Glutamatergic neuron (in vitro differentiated cells): ENCODE results near the gene KIF25. TPM values are rescaled to one million over a fixed set of nuclear protein-coding genes. Genes with fewer than 3 reads are reported as not detected.

Source experiments
- DNase-seq: peaks from one replicate; pipeline ENCODE4 v3.0.0; 2022
- H3K27ac Mint-ChIP-seq: one replicate; pipeline ENCODE4 v1.8.0; 2020; ENCODE audit warnings: mild to moderate bottlenecking, mixed read lengths, inconsistent platforms; ENCODE audit not compliant: unreplicated experiment
- H3K27me3 Mint-ChIP-seq: one replicate; pipeline ENCODE4 v1.8.0; 2020; ENCODE audit warnings: mild to moderate bottlenecking, moderate library complexity, mixed read lengths, inconsistent platforms; ENCODE audit not compliant: unreplicated experiment
- H3K36me3 Mint-ChIP-seq: one replicate; pipeline ENCODE4 v1.8.0; 2020; ENCODE audit warnings: mild to moderate bottlenecking, mixed read lengths, inconsistent platforms; ENCODE audit not compliant: unreplicated experiment
- H3K4me1 Mint-ChIP-seq: one replicate; pipeline ENCODE4 v1.8.0; 2020; ENCODE audit warnings: mild to moderate bottlenecking, low read depth, mixed read lengths, inconsistent platforms; ENCODE audit not compliant: unreplicated experiment
- H3K4me3 Mint-ChIP-seq: one replicate; pipeline ENCODE4 v1.8.0; 2020; ENCODE audit warnings: mild to moderate bottlenecking, mixed read lengths, inconsistent platforms; ENCODE audit not compliant: unreplicated experiment
- H3K9me3 Mint-ChIP-seq: one replicate; pipeline ENCODE4 v1.8.0; 2020; ENCODE audit warnings: mild to moderate bottlenecking, moderate library complexity, mixed read lengths, inconsistent platforms; ENCODE audit not compliant: unreplicated experiment
- CTCF ChIP-seq: fragments of 200-600 bp; sonication (generic); IDR thresholded peaks from one replicate; pipeline ENCODE4 v1.5.0; 2021; ENCODE audit not compliant: partially characterized antibody, unreplicated experiment
- total RNA-seq: library from RNA; stranded (reverse); fragmentation: NEBNext Ultra II Directional; extraction: Animal tissue kit (Norgen Biotek cat#: 25700); gene quantifications from one replicate; pipeline ENCODE4 v1.2.1, GENCODE V29; 2021; ENCODE audit not compliant: unreplicated experiment

The KIF25 gene
- total RNA-seq, 1 donor from 2014 or later, result not detected

GRCh38 chr6:167957626-167958025 lies 39.8 kb upstream of the KIF25 start:
- peaks cover 6% of the 10 kb centered on the region for H3K9me3 Mint-ChIP-seq
- DNase-seq, result no peak
- H3K27me3 Mint-ChIP-seq, result peaks cover 6% of the 10 kb centered on the region
- H3K4me3 Mint-ChIP-seq, result no peak overlapping the region
- H3K4me1 Mint-ChIP-seq, result peaks cover 19% of the 10 kb centered on the region
- H3K36me3 Mint-ChIP-seq, result no peaks in the 10 kb centered on the region
- TF ChIP-seq CTCF, result no peak
- no peak overlapping the region for H3K27ac Mint-ChIP-seq

GRCh38 chr6:167960579-167960978 lies 36.9 kb upstream of the KIF25 start:
- Mint-ChIP-seq H3K27ac (no peak overlapping the region), H3K9me3 (peaks cover 11% of the 10 kb centered on the region), H3K36me3 (no peaks in the 10 kb centered on the region), H3K27me3 (peaks cover 6% of the 10 kb centered on the region), H3K4me3 (no peak overlapping the region), H3K4me1 (peaks cover 27% of the 10 kb centered on the region)
- DNase-seq, result no peak
- TF ChIP-seq CTCF, result no peak

GRCh38 chr6:167962711-167963110 lies 34.8 kb upstream of the KIF25 start:
- TF ChIP-seq CTCF, result no peak
- Mint-ChIP-seq H3K4me3 (peak overlapping the region; percentile 25), H3K9me3 (peaks cover 5% of the 10 kb centered on the region), H3K27ac (peak overlapping the region; percentile 56), H3K4me1 (peaks cover 25% of the 10 kb centered on the region), H3K36me3 (peaks cover 8% of the 10 kb centered on the region), H3K27me3 (peaks cover 6% of the 10 kb centered on the region)
- DNase-seq, result no peak

DNA sequence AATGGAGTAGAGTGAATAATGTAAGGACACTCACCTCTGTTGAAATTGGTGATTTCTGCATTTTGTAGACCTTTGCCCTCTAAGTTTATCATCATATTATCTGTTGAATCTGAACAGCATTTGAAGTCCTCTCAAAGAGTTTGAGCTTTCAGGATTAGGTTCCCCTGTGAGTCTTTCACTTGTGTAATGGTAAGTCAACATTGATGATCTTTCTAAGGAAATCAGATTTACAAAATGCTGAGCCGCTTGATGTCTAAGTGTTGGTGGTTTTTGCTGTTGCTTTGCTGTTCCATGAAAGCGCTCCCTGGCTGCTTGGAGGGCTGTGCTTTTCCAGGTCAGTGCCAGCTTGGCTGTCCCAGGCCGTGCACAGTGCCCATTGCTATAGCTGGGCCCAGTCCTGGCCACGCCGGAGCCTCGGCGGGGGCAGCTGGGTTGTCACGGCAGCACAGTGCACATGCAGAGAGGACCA lies 33.8 kb upstream of the KIF25 start:
- Mint-ChIP-seq H3K27me3 (peaks cover 6% of the 10 kb centered on the region), H3K4me3 (no peak overlapping the region), H3K27ac (no peak overlapping the region), H3K36me3 (peaks cover 9% of the 10 kb centered on the region), H3K9me3 (peaks cover 6% of the 10 kb centered on the region), H3K4me1 (peaks cover 21% of the 10 kb centered on the region)
- DNase-seq, result no peak
- TF ChIP-seq CTCF, result no peak

DNA sequence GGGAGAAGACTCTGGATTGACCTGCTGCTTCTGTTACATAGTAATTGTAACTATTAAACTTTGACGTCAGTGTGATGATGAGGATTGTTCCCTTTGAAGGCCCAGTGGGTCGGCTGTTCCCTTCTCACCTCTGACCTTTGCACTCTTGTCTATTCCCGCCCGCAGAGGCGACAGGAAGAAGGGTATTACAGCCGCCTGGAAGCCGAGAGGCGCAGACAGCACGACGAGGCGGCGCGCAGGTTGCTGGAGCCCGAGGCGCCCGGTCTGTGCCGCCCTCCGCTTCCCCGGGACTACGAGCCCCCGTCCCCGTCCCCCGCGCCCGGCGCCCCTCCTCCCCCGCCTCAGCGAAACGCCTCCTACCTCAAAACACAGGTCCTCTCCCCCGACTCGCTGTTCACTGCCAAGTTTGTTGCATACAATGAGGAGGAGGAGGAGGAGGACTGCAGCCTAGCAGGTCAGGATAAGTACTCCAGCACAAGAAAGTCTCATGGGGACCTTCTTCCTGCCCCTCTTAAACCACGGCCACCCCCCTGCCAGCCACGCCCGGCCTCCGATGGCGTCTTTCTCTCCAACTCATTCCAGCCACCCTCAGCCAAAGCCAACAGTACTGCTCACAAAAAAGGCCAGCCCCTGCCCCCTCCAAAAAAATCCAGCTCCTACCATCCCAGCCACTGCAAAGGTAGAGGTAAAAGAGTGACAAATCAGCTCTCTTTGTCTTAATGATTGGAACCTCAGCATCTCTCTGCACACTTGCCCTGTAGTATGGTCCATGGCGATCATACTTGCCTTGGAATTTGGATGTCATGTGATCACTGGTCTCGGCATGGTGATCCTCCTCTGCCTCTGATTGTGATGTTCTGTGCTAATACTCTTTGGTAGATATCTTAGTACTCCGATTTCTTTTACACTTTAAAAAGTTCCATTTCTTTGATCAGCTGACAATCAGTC lies 31.6 kb upstream of the KIF25 start:
- Mint-ChIP-seq H3K4me3 (no peak overlapping the region), H3K9me3 (peaks cover 6% of the 10 kb centered on the region), H3K36me3 (peaks cover 9% of the 10 kb centered on the region), H3K27ac (no peak overlapping the region), H3K27me3 (peaks cover 6% of the 10 kb centered on the region), H3K4me1 (peaks cover 18% of the 10 kb centered on the region)
- no peak for TF ChIP-seq CTCF
- no peak for DNase-seq
